Smooth muscle cell (in vitro differentiated cells): ENCODE data around the gene SULF2. TPM values are rescaled to one million over a fixed set of nuclear protein-coding genes. Genes with fewer than 3 reads are reported as not detected.

Experiments used
- DNase-seq: peaks from one replicate; lab custom pipeline; 2025; ENCODE audit not compliant: unreplicated experiment; lab: John Stamatoyannopoulos, UW
- H2AFZ ChIP-seq: fragments of 200-600 bp; sonication (generic); 2 replicates; pipeline ENCODE4 v1.6.0; 2016; ENCODE audit warnings: antibody characterized with exemption, low read depth, mild to moderate bottlenecking
- H3F3A ChIP-seq: fragments of 200-600 bp; sonication (generic); 2 replicates; pipeline ENCODE4 v1.6.0; 2017; ENCODE audit warnings: antibody characterized with exemption, low read depth
- H3K27ac ChIP-seq: fragments of 200-600 bp; sonication (generic); 2 replicates; pipeline ENCODE4 v1.5.1; 2016; ENCODE audit warnings: low read depth, mild to moderate bottlenecking
- H3K27me3 ChIP-seq: fragments of 200-600 bp; sonication (generic); 2 replicates; pipeline ENCODE4 v1.6.1; 2016; ENCODE audit warnings: low read depth, mild to moderate bottlenecking
- H3K36me3 ChIP-seq: fragments of 200-600 bp; sonication (generic); 2 replicates; pipeline ENCODE4 v1.5.1; 2016; ENCODE audit warnings: low read depth
- H3K4me1 ChIP-seq: fragments of 200-600 bp; sonication (generic); 2 replicates; pipeline ENCODE4 v1.5.1; 2016; ENCODE audit warnings: low read depth
- H3K4me2 ChIP-seq: fragments of 200-600 bp; sonication (generic); 2 replicates; pipeline ENCODE4 v1.6.0; 2016; ENCODE audit warnings: mild to moderate bottlenecking
- H3K4me3 ChIP-seq: fragments of 200-600 bp; sonication (generic); 2 replicates; pipeline ENCODE4 v1.5.1; 2016; ENCODE audit warnings: mild to moderate bottlenecking
- H3K79me2 ChIP-seq: fragments of 200-600 bp; sonication (generic); 2 replicates; pipeline ENCODE4 v1.6.0; 2016; ENCODE audit warnings: low read depth, mild to moderate bottlenecking
- H3K9ac ChIP-seq: fragments of 200-600 bp; sonication (generic); 2 replicates; pipeline ENCODE4 v1.6.0; 2016; ENCODE audit warnings: low read depth
- H3K9me3 ChIP-seq: fragments of 200-600 bp; sonication (generic); replicated peaks from 2 replicates; pipeline ENCODE4 v1.5.1; 2016; ENCODE audit warnings: low read depth
- H4K20me1 ChIP-seq: fragments of 200-600 bp; sonication (generic); 2 replicates; pipeline ENCODE4 v1.6.0; 2016; ENCODE audit warnings: low read depth
- CTCF ChIP-seq: fragments of 200-600 bp; sonication (generic); IDR thresholded peaks from 2 replicates; pipeline ENCODE4 v1.5.1; 2017; ENCODE audit warnings: borderline replicate concordance, mild to moderate bottlenecking, antibody characterized with exemption; ENCODE audit not compliant: insufficient read depth, poor library complexity, severe bottlenecking
- WGBS: methylation state at CpG from one replicate; pipeline ENCODE4 v1.1.7; 2016; ENCODE audit warnings: low lambda C conversion rate; 5-methylcytosine and 5-hydroxymethylcytosine counted together
- polyA plus RNA-seq: library from polyadenylated mRNA; unstranded; fragments of >200 nt; fragmentation: Nextera tagmentation; extraction: Ambion mirVana; gene quantifications from 2 replicates; pipeline ENCODE4 v1.2.1, GENCODE V29; 2016
- total RNA-seq: library from RNA; depleted of rRNA; stranded (reverse); fragments of >200 nt; gene quantifications from 2 replicates; pipeline ENCODE4 v1.2.3, GENCODE V29; 2014

SULF2 gene
- total and polyA plus RNA-seq, 2 experiments from 2014 or later = 109 to 144 TPM

GRCh38 chr20:47672886-47673670, 112.2 kb downstream of the SULF2 start:
- no peaks in the 10 kb centered on the region for H4K20me1 ChIP-seq
- H3K9me3 ChIP-seq = no peaks in the 10 kb centered on the region
- H3K27ac ChIP-seq = no peak overlapping the region
- H3K4me3 ChIP-seq = no peak overlapping the region
- 97% methylated on average over 14 of the region's 16 CpGs for WGBS
- H3K4me1 ChIP-seq = no peaks in the 10 kb centered on the region
- H3K9ac ChIP-seq = no peak overlapping the region
- H3K36me3 ChIP-seq = no peaks in the 10 kb centered on the region
- TF ChIP-seq CTCF = no peak
- no peaks in the 10 kb centered on the region for H3K27me3 ChIP-seq
- H3F3A ChIP-seq = no peaks in the 10 kb centered on the region
- no peak overlapping the region for H2AFZ ChIP-seq
- H3K79me2 ChIP-seq = no peaks in the 10 kb centered on the region
- no peak for DNase-seq
- H3K4me2 ChIP-seq = no peak overlapping the region

- Histone ChIP-seq H3K36me3 (no peaks in the 10 kb centered on the region), H3K9ac (no peak overlapping the region), H3K4me1 (no peaks in the 10 kb centered on the region), H3K79me2 (no peaks in the 10 kb centered on the region), H3K4me2 (no peak overlapping the region), H3K4me3 (no peak overlapping the region), H3F3A (no peaks in the 10 kb centered on the region), H3K9me3 (no peaks in the 10 kb centered on the region), H4K20me1 (no peaks in the 10 kb centered on the region), H2AFZ (no peak overlapping the region), H3K27me3 (no peaks in the 10 kb centered on the region), H3K27ac (no peak overlapping the region)
- WGBS = 97% methylated on average over 14 of the region's 15 CpGs
- no peak for TF ChIP-seq CTCF
- DNase-seq = no peak
Observed at GRCh38 chr20:47672166-47672565, 113.1 kb downstream of the SULF2 start.

- Histone ChIP-seq H3K4me3 (no peak overlapping the region), H3F3A (no peaks in the 10 kb centered on the region), H2AFZ (no peak overlapping the region), H3K27ac (no peak overlapping the region), H3K9me3 (no peaks in the 10 kb centered on the region), H3K27me3 (no peaks in the 10 kb centered on the region), H3K4me1 (no peaks in the 10 kb centered on the region), H4K20me1 (no peaks in the 10 kb centered on the region), H3K79me2 (no peaks in the 10 kb centered on the region), H3K4me2 (no peak overlapping the region), H3K9ac (no peak overlapping the region), H3K36me3 (no peaks in the 10 kb centered on the region)
- TF ChIP-seq CTCF = no peak
- DNase-seq = no peak
- 95% methylated on average over 10 of the region's 10 CpGs for WGBS
Observed at GRCh38 chr20:47670913-47671312, 114.4 kb downstream of the SULF2 start.
